HG03103 (cell line): ENCODE measurements around the gene CDSN.

Source experiments
- ATAC-seq: cut with Tn5 transposase; IDR thresholded peaks from one replicate; pipeline ENCODE4 v1.9.1; 2021; ENCODE audit warnings: low read depth; ENCODE audit not compliant: unreplicated experiment

CDSN gene

GRCh38 chr6:31145386-31145785 is 25.1 kb upstream of the CDSN start:
- no peak for ATAC-seq

DNA sequence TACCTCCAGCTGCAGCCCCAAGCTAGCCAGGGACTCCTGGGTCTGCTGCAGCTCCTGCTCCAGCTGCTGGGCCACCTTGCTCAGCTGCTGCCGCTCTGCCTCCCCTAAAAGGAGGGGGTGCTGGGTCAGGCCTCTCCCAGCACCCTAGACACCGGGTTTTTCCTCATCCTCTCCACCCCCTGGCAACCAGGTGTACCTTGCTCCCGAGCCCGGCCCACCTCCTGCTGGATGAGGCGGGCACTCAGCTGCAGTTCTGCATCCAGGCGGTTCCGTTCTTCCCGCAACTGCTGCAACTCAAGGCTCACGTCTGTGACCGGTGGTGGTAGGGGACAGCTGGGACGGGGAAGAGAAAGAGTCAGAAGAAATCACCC is 24.7 kb upstream of the CDSN start:
- no peak for ATAC-seq

- no peak for ATAC-seq
Measured at GRCh38 chr6:31144296-31144969, 24.2 kb upstream of the CDSN start.

DNA sequence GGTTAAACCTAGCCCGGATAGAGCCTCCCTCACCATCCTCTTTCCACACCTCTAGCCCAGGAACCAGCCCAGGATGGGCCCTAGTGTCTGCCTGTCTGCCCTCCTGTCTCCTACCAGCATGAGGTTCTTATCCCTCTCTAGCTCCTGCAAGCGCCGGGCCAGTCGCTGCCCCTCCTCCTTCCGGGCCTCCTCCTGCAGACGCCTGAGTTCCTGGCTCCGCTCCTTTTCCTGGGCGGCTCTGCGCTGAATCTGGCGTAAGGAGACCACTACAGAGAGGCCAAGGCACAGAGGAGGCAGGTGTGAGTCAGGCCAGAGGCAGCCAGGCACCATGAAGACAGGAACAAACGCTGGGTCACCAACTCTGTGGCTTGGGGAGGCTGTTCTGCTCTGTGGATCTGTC is 22.9 kb upstream of the CDSN start:
- ATAC-seq: no peak

DNA sequence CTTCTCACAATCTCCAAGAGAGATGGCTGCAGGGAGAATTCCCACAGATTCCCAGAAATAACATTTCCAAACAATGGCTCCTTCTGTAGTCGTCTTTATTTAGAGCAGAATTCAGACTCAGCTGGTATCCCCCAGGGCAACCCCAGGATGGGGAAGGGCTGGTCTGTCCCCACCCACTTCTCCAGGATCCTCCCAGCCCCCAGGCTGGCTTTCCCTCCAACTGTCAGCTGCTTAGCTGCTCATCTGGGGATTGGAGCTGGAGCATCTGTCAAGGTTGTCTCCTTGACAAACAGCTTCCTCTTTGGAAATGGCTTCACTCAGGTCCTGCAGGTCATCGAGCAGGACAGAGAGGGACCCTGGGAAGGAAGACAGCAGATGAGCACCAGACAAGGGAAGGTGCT is 22.1 kb upstream of the CDSN start:
- no peak for ATAC-seq

- ATAC-seq: no peak
Measured at GRCh38 chr6:31140643-31141042, 20.4 kb upstream of the CDSN start.

DNA sequence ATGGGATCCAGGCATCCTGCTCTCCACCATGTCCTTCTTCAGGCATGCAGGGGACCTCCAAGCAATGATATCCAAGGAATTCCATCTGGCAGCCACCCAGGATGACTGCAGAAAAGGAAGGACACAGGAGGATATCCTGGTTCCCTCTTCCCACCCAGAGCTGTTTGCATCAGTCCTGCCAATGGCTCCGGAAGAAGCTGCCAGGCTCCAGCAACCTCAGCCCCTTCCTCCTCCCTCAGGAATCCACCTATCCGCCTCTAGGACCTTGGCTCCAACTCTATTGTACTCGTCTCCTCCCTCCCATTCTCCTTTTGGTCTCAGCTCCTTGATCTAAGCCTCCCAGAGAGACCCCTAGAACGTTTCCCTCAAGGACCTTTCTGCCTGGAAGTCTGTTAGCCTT is 19.4 kb upstream of the CDSN start:
- no peak for ATAC-seq

- no peak for ATAC-seq
Measured at GRCh38 chr6:31138982-31139381, 18.7 kb upstream of the CDSN start, which contains the start of gene PSORS1C2. TSS of gene PSORS1C2 (minus strand) at chr6:31139066. CDS start at chr6:31139026, 40 bp downstream.

- no peak for ATAC-seq
Measured at GRCh38 chr6:31135710-31136109, 15.5 kb upstream of the CDSN start.

DNA sequence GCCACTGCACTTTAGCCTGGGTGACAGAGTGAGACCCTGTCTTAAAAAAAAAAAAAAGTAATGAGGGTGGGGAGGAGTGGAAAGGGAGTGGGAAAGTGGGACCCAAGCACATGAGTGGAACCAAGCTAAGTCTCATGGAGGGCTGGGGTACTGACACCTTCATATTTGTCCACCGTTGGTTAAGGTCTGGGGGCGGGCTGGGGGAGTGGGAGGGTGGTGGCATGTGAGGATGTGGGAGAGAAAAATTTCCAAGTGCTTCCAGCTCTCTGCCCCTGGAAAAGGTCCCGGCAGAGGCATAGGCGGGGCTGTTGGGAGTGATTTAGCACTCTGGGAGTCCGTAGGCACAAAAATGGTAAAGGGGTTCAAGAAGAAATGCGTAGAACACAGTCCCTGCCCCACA is 12.6 kb upstream of the CDSN start:
- no peak for ATAC-seq

- ATAC-seq: no peak
Measured at GRCh38 chr6:31131595-31131994, 11.3 kb upstream of the CDSN start.

DNA sequence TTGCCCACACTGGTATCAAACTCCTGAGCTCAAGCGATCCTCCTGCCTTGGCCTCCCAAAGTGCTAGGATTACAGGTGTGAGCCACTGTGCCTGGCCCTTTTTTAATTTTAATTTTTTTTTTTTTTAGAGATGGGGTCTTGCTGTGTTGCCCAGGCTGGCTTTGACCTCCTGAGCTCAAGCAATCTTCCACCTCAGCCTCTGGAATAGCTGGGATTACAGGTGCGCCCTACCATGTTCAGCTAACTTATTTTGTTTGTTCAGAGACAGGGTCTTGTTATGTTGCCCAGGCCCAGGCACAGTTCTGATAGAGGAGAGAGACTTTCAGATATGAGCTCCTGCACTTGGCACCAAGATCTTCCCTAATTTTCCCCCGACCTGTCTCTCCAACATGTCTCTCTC is 10.5 kb upstream of the CDSN start:
- ATAC-seq: no peak

DNA sequence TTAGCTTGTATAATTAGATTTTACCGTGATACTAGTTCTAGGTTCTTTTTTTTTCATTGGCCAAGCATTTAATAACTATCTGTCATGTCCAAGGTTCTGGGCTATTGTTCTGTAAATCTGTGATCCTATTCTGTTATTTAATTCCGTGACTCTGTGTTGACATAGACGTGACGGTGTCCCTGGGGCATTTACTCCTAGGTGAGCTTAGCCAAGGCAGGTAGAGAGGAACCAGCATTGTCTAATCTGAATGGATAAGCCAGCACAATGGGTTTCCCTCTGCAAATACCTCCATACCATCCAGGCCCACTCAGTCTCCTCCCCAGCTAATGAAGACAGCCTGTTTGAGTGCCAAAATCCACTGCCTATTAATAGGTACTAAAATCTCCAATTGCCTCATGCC is 8.9 kb upstream of the CDSN start:
- no peak for ATAC-seq

DNA sequence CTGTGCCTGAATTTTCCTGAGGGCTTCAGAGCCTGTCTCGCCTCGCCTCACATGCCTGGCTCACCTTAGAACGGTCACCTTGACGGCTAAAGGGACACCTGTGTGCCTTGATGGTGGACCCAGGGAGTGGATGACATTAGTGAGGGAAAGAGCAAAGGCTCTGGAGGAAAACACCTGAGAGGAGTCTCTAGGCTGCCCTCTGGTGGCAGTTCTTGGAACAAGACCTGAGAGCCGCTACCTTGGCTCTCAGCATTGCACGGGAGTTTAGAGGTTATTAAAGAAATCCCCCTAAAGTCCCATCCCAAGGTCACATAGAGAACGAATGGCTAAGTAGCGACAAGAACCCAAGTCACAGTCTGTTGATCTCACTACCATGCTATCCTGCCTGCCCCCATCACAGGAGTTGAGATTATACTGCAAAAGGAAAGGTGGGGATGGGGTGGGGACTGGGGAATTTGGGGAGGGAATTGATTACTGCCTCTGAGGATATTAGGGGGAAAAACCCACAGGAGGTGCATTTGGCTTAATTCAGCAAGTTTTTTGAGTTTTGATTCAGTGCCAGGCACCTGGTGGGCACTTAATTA is 7.9 kb upstream of the CDSN start:
- ATAC-seq: no peak

- ATAC-seq: no peak
Measured at GRCh38 chr6:31126396-31127175, 6.3 kb upstream of the CDSN start.

- ATAC-seq: no peak
Measured at GRCh38 chr6:31125586-31126363, 5.5 kb upstream of the CDSN start.

GRCh38 chr6:31125162-31125561 is 4.9 kb upstream of the CDSN start:
- no peak for ATAC-seq

DNA sequence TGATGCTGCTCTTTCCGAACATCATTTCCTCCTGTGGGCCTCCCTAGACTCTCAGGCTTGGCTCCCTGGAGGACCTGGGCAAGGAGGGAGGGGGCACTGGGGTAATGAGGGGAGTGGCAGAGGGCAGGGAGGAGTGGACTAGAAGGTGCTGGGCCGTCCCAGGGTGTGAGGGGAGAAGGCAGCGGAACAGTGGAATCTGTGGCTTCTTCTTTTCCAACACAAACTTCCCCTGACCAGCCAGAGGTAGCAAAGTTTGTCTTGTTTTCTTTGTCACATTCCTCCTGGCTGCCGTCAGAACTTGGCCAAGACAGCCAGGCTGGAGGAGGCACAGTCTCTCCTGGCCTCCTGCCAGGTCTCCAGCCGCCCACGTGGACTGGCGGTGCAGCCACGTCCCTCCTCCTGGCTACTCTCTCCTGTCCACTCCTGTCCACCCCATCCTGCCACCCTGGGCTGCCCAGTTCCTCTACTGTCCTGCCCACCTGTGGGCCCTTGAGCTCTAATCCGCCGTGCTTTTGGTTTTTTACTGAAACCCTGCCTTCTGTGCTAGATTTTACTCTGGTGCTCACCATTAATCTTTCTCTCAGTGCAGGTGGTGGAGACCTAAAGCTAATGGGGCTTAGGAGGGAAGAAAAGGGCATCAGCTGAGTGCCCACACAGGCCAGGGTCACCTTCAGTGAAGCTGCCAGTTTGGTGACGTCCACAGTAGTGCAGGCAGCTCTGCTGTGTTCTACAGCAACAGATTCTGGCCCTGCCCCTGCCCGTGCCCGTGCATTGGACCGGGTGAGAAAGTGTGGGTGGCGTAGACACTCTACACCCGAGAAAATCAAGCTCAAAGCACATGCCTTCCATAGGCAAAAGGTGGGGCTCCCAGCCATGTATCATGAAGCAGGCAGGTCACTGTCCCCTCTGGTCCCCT is 2.8 kb upstream of the CDSN start:
- ATAC-seq: no peak

GRCh38 chr6:31121131-31121790 is 1.0 kb upstream of the CDSN start:
- ATAC-seq: no peak

GRCh38 chr6:31118178-31118577 is 2.1 kb downstream of the CDSN start:
- ATAC-seq: no peak
